ENCODE data around the gene KHDRBS2.

DNA sequence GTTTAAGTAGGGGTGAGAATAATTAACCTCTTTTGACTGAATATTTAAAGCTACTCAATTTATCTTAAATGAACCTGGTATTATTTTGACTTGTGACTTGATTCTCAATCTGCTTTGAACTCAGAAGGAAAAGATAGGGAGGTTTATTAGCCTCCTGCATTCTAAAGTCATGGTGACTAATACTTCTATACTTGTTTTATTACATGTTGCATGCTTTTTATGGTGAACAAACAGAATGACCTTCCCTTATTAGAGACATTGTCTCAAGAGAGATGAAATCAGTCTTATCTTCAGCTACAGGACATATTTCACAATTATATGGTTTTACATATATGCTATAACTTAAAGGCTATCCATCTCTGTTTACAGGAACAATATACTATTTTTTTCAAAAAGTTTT is 336.9 kb downstream of the KHDRBS2 start:
- no peak for TF ChIP-seq POLR2AphosphoS5 (IDR thresholded peaks at IDR 0.05)
- TF ChIP-seq, protein P1, sequence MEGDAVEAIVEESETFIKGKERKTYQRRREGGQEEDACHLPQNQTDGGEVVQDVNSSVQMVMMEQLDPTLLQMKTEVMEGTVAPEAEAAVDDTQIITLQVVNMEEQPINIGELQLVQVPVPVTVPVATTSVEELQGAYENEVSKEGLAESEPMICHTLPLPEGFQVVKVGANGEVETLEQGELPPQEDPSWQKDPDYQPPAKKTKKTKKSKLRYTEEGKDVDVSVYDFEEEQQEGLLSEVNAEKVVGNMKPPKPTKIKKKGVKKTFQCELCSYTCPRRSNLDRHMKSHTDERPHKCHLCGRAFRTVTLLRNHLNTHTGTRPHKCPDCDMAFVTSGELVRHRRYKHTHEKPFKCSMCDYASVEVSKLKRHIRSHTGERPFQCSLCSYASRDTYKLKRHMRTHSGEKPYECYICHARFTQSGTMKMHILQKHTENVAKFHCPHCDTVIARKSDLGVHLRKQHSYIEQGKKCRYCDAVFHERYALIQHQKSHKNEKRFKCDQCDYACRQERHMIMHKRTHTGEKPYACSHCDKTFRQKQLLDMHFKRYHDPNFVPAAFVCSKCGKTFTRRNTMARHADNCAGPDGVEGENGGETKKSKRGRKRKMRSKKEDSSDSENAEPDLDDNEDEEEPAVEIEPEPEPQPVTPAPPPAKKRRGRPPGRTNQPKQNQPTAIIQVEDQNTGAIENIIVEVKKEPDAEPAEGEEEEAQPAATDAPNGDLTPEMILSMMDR (IDR thresholded peaks at IDR 0.05), result no peak

Measured in breast epithelium (tissue), 3 donors.